Thoracic aorta (tissue), 2 donors: ENCODE measurements around the gene ZBTB12. TPM values are rescaled to one million over a fixed set of nuclear protein-coding genes. Genes with fewer than 3 reads are reported as not detected.

Experiments used
- ATAC-seq: fragments of 150-250 bp; one replicate; pipeline ENCODE4 v1.8.0; 2017; ENCODE audit warnings: low read depth; ENCODE audit not compliant: insufficient number of reproducible peaks, low FRiP score
- DNase-seq: peaks from one replicate; pipeline ENCODE4 v3.0.0-alpha.2; 2020; ENCODE audit warnings: low spot score
- H3K27ac ChIP-seq, 2 donors: fragments of 200-600 bp; sonication (generic); 1 replicate in 1 of 2; 2 replicates in 1 of 2; pipeline ENCODE4 v1.5.1; 2016; ENCODE audit warnings: mild to moderate bottlenecking in 2 of 2, moderate library complexity in 2 of 2
- H3K27me3 ChIP-seq: fragments of 200-600 bp; sonication (generic); replicated peaks from 2 replicates; pipeline ENCODE4 v1.6.0; 2016; ENCODE audit warnings: mild to moderate bottlenecking; ENCODE audit not compliant: insufficient read depth
- H3K36me3 ChIP-seq: fragments of 200-600 bp; sonication (generic); one replicate; pipeline ENCODE4 v1.5.1; 2016
- H3K4me1 ChIP-seq, 2 donors: fragments of 200-600 bp; sonication (generic); 1 replicate in 1 of 2; 2 replicates in 1 of 2; pipeline versions ENCODE4 v1.5.1 to v1.6.0; 2016; ENCODE audit warnings: low read depth in 2 of 2, mild to moderate bottlenecking in 1 of 2; ENCODE audit not compliant: control insufficient read depth in 1 of 2
- H3K4me3 ChIP-seq: fragments of 200-600 bp; sonication (generic); 2 replicates; pipeline ENCODE4 v1.5.1; 2016; ENCODE audit warnings: mild to moderate bottlenecking
- H3K9me3 ChIP-seq: fragments of 200-600 bp; sonication (generic); 2 replicates; pipeline ENCODE4 v1.5.1; 2016
- CTCF ChIP-seq: fragments of 200-600 bp; sonication (generic); IDR thresholded peaks from one replicate; pipeline ENCODE4 v1.5.1; 2019; ENCODE audit warnings: antibody characterized with exemption
- total RNA-seq, 2 donors: library from RNA; depleted of rRNA; stranded (reverse); fragments of >200 nt; gene quantifications; one replicate each; pipeline versions ENCODE4 v1.1.0 to v1.2.3, GENCODE V29; 2016

The ZBTB12 gene
- total RNA-seq, 2 donors from 2014 or later = 1.6 TPM; not detected in 1

GRCh38 chr6:31906122-31906521 lies 4.2 kb upstream of the ZBTB12 start:
- ATAC-seq = no peak
- Histone ChIP-seq H3K27me3 (no peaks in the 10 kb centered on the region), H3K9me3 (no peaks in the 10 kb centered on the region), H3K27ac (no peak overlapping the region), H3K4me3 (no peak overlapping the region), H3K4me1 (peaks cover 7 to 19% of the 10 kb centered on the region in 2 donors), H3K36me3 (no peaks in the 10 kb centered on the region)
- no peak for TF ChIP-seq CTCF
- DNase-seq = no peak

GRCh38 chr6:31905041-31905440 lies 3.2 kb upstream of the ZBTB12 start:
- no peak overlapping the region for H3K4me3 ChIP-seq
- no peak overlapping the region for H3K27ac ChIP-seq
- H3K9me3 ChIP-seq = no peaks in the 10 kb centered on the region
- no peaks in the 10 kb centered on the region for H3K27me3 ChIP-seq
- no peaks in the 10 kb centered on the region for H3K36me3 ChIP-seq
- ATAC-seq = no peak
- no peak for DNase-seq
- no peak for TF ChIP-seq CTCF
- H3K4me1 ChIP-seq = peaks cover 5 to 27% of the 10 kb centered on the region in 2 donors

GRCh38 chr6:31903957-31904356 lies 2.1 kb upstream of the ZBTB12 start:
- no peak for DNase-seq
- ATAC-seq = no peak

GRCh38 chr6:31901415-31901952 lies 402 bp downstream of the ZBTB12 start:
- Histone ChIP-seq H3K36me3 (no peaks in the 10 kb centered on the region), H3K4me3 (peak overlapping the region; percentile 85), H3K4me1 (peaks cover 14 to 38% of the 10 kb centered on the region in 2 donors), H3K9me3 (no peaks in the 10 kb centered on the region), H3K27ac (peak overlapping the region; percentile 79 to 81), H3K27me3 (no peaks in the 10 kb centered on the region)
- DNase-seq = no peak
- peak; percentile 9 for ATAC-seq
- TF ChIP-seq CTCF = no peak

More at GRCh38 chr6:31903957-31904356, 2.1 kb upstream of the ZBTB12 start:
- Histone ChIP-seq H3K9me3 (no peaks in the 10 kb centered on the region), H3K4me3 (no peak overlapping the region), H3K4me1 (peaks cover 5 to 27% of the 10 kb centered on the region in 2 donors), H3K27me3 (no peaks in the 10 kb centered on the region), H3K27ac (peak overlapping the region in 1 of 2 donors; percentile 12), H3K36me3 (no peaks in the 10 kb centered on the region)
- no peak for TF ChIP-seq CTCF

GRCh38 chr6:31900917-31901414 lies 920 bp downstream of the ZBTB12 start:
- H3K4me1 ChIP-seq = peaks cover 15 to 39% of the 10 kb centered on the region in 2 donors
- H3K27me3 ChIP-seq = no peaks in the 10 kb centered on the region
- ATAC-seq (no peak), DNase-seq (no peak)
- no peak for TF ChIP-seq CTCF
- H3K36me3 ChIP-seq = no peaks in the 10 kb centered on the region
- H3K9me3 ChIP-seq = no peaks in the 10 kb centered on the region
- peak overlapping the region in 1 of 2 donors; percentile 81 for H3K27ac ChIP-seq
- H3K4me3 ChIP-seq = peak overlapping the region; percentile 85
